Ovary (tissue), 3 donors: ENCODE data around the gene MRPL22.

ENCODE experiments used
- CTCF ChIP-seq, 3 donors: fragments of 450-650 bp in 2 of 3; fragments of 200-600 bp in 1 of 3; IDR thresholded peaks; one replicate each; pipeline versions ENCODE4 v1.5.1 to v1.8.0; 2016 to 2022; ENCODE audit warnings: antibody characterized with exemption in 3 of 3, mild to moderate bottlenecking in 1 of 3
- POLR2A ChIP-seq: fragments of 450-650 bp; IDR thresholded peaks from one replicate; pipeline ENCODE4 v1.6.1; 2017; ENCODE audit warnings: antibody characterized with exemption, mild to moderate bottlenecking, moderate library complexity
- donor health status: DM: no; HTN: no; CAD: no.

- TF ChIP-seq POLR2A, result peak; percentile 36
- no peak for TF ChIP-seq CTCF (IDR thresholded peaks at IDR 0.05)
Measured at GRCh38 chr5:154937718-154938466, 3.0 kb upstream of the MRPL22 start, which contains the start of gene GEMIN5.
